NCI-H526 (cell line): ENCODE results near the gene FAM9C.
"Not testable (repeated sequence)": the region's sequence is repeated elsewhere in the genome, so short reads cannot be mapped to it uniquely, and the experiment has no call there.

Experiments
- DNase-seq, 2 experiments: peaks; one replicate each; lab custom pipeline; 2025; lab: John Stamatoyannopoulos, UW

The FAM9C gene

GRCh38 chrX:13043138-13043537, 1.3 kb downstream of the FAM9C start:
- DNase-seq, result no peak

DNA sequence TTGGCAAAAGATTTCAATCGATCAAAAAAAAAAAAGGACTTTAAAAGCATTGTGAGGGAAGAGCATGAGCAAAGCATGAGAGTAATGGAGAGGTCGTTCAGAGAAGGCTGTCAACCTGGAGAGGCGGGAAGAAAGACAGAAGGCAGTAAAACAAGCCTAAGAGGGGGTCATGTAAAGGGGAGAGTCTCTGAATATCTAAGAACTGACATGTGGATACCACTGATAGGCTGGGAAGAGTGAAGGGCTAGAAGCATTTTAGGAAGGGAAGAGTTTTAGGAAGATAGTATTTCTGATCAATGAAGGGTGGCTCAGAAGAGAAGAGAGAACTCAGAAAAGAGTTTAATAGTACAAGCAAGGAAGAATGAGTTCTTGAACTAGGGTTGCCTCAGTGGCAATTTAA, 7.5 kb downstream of the FAM9C start:
- DNase-seq, result no peak

- DNase-seq, result no peak
Observed at GRCh38 chrX:13033193-13033592, 11.2 kb downstream of the FAM9C start.

DNA sequence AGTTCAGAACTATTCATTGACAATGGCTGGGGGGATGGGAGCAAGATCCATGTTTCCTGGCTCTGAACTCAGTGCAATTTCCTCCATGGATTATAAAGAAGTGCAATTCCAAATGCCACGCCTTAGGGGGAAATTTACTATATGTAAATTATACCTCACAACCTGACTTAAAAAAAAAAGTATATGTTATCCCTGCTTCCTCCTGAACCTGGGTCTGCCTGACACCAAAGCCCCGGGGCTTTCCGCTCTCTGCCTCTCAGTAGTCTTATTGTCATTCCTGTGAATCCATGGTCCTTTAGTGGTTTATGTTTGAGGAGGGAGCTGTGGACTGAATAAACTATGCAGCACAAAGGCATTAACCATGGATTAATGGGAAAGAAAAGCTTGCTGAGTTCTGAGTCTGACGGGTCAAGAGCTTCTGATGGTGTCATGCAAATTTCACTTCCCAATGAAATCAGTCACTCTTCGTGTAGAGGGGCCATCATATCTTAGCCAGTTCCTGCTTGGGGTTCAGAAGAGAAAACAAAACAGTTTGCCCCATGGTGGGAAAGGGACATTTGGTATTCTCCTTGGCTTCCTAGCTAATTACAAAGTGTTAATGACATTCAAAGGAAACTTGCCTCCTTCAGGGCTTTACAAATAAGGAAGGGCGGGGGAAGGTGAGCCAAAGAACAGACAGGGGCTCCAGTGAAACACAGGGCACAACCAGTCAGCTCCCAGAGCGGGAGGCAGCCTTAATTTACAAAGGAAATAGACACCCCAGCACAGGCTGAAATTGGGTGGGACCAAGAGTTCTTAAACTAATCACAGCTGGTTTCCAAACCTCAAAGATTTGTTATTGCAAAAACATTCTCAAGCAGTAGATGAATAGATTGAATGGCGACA, 14.3 kb downstream of the FAM9C start:
- DNase-seq, result peak in 1 of 2 experiments; percentile 30

GRCh38 chrX:13029637-13029886, 14.9 kb downstream of the FAM9C start:
- DNase-seq, result no peak

- DNase-seq, result no peak
Observed at GRCh38 chrX:13028871-13029636, 15.4 kb downstream of the FAM9C start.

DNA sequence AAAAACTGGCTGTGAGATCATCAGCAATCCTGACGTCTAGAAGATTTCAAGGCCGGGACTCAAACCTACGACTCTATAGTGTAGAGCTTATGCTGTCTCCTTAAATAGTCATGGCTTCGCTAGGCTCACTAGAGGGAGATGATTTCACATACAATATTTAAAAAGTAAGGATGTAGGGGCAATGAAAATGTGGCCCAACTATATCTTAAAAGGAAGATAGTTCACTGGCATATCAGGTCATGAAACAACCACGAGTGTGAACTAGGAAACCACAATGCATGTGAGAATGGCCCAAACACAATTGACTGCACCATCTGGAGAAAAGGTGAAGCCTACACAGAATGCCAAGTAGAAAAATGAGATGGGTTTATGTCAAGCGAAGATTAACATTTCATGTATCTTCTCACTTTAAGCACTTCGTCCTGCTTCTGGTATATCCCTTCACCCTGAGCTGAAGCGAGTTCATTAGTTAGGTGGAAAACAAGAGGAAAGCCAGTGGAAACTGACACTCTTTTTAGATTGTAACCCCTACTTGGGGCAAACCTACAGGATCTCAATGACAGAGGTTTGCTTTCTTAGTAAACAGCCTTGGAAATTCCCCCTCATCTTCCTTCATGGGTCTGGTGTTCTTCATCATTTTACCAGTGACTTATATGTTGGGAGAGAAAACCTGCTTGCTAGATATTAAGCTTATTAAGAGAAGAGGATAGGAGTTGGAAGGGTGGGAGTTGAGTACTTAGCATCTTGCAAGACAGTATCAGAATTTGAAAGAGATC, 17.4 kb downstream of the FAM9C start:
- DNase-seq, result no peak

DNA sequence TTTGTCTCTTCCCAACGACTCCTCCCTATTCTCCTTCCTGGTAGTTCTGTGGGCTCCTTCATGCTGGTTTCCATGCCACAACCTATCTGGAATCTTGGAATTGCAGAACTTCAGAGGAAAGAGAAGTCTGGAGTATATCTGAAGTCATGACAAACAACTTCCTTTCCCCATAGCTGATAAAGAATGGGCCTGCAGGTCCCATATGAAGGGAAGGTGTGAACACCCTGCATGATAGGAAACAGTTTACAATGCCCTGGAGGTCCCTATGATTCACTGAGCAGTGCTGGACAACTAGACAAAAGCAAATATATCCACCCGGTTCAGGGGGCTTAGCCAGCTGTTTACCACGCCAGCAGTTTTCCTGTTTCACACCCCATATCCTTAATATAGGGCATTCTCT, 19.4 kb downstream of the FAM9C start:
- no peak for DNase-seq

DNA sequence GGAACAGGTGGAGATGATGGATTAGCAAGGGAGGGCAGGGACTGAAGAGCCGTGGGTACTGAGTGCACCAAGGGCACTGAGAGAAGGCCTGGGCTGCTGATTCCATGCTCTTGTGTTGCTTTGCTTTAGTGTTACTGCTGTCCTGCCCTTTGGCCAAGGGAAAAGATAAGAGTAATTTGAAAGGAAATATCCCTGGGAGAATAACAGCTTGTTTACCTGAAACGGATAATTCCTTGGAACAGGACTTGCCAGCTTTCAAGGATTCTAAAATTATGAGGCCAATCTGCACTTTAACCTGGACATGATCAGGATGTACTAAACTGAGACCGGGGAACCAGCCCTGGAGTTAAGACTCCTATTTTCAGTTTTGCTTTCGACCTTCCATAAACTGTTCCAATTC, 20.4 kb downstream of the FAM9C start:
- no peak for DNase-seq

DNA sequence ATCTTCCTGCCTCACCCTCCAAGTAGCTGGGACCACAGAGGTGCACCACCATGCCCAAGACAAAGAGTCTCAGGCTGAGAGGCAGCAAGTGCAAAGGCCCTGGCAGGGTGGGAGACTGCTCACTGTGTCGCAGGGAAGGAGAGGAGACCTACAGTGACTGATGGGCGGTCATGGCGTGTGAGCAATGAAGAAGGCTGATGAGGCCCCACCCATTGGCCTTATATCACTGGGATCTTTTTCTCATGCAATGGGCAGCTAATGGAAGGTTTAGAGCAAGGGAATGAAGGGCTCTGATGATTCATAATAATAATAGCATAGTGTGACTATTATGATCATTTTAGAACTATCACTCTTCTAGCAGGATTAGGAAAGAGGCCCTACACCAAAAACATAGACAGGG, 20.9 kb downstream of the FAM9C start:
- no peak for DNase-seq

GRCh38 chrX:13022926-13023325, 21.5 kb downstream of the FAM9C start:
- DNase-seq, result no peak

DNA sequence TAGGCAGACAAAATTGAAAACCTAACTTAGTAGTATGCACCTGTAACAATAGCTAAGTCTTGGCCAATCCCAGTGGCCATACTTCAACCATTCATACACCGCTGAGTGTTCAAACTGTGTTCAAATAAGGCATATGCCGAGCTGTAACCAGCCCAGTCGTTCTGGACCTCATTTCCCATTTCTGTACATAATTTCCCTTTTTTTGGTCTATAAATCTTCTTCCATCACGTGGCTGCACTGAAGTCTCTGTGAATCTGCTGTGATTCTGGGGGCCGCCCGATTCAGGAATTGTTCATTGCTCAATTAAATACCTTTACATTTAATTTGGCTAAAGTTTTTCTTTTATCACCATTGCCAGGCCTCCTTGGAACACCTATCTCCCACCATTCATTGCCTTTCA, 27.7 kb downstream of the FAM9C start:
- DNase-seq, result not testable (repeated sequence)

DNA sequence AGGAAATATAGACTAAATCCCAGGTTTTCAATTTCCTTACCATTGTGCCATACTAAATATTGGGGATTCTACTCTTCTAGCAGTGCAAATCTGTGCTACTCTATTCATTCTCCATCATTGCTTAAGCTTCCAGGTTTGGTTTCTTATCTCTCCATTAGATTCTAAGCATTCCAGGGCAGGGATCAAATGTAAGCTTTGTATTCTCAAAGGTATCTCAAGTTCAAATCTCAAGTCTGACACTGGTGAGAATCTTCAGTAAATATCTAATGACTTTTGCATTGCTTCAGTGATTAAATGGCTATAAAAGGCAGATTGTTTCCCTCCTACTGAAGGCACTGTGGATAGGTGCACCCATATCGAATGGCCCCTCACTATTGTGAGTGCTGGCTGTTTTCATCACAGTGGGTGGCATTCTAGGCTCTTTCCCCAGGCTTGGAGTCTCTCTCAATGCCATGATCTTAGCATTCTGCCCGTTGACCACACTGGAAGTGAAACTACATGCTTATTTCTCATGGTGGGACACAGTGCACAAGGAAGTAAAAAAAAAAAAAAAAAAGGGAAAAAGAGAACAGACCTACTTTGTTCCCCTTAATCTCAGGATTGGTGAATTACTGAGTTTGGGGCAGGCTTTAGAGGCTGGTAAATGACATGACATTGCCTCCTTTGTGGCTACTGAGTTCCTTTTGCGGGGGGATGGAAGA, 28.7 kb downstream of the FAM9C start:
- DNase-seq, result no peak

DNA sequence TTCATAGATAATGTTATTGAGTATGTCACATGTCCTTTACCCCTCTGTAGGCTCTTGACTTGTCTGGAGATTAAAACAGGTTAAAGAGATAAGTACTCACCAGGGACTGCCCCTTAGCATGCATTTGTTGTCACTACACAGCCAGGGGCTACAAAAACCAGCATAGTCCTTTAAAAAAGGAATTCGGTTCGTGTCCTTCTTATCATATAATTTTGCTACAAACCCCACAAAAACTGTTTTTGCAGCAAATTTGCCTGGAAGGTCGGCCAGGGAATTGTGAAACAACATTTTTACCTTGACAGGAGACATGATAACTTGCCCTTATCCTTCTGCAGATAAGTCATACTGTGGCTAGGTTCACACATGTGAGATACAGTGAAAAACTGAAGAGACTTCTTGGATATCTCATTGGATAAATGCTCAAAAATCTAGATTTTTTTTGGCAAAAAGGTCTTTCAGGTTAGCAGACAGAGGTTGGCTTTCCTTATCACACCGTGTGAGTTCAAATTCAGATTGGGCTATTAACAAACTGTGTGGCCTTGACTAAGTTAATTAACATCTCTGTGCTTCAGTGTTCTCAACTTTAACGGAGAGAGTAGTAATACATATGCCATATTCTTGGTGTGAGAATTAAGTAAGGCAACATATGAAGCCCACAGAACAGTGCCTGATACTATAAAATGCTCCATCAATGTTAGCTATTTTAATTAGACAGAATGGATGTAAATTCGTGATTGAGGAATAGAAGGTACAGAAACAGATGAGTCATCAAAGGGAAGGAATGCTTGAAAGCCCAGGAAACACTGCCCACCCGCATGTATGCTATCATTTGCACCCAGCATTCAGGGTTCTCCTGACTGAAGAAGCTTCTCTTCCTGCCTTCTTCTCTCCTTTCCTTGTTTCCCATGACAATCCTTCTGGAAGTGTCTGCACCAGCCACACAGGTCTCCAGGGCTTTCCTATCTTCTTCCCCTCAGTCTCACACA, 30.0 kb downstream of the FAM9C start:
- no peak for DNase-seq

DNA sequence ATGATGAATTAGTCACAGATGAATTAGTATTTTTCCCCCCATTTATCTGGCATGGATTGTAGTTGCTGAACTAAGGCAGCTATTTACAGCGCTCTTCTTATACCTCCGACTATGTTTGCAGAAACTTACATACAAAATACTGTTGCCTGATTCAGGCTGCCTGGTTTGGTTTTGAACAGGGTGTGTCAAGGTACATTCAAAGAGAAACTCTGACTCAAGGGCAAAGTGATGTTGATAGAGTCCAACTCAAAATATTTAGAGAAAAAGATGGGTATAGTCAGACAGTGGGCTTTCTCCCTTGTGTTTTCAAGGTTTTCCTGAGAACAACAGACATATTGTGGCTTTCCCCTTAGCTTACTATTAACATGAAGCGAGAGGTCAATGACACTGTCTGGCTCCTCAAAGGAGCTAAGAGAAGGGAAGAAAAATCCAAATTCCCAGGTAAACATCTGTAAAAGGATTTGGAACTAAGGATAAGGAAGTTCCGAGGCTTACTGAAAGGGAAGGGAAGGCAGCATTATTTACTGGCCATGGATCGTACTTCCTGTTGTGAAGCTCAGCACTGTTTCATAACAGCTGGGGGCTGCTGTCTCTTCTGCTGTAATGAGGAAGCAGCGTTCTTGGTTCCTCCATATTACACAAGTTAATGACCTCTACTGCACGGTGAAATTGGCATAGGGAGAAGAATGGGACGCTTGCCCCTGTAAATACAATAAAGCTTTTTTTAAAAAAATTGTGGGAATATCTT, 30.9 kb downstream of the FAM9C start:
- no peak for DNase-seq

GRCh38 chrX:13010546-13010945, 33.9 kb downstream of the FAM9C start:
- DNase-seq, result no peak

- DNase-seq, result no peak
Observed at GRCh38 chrX:13009844-13010243, 34.6 kb downstream of the FAM9C start.

DNA sequence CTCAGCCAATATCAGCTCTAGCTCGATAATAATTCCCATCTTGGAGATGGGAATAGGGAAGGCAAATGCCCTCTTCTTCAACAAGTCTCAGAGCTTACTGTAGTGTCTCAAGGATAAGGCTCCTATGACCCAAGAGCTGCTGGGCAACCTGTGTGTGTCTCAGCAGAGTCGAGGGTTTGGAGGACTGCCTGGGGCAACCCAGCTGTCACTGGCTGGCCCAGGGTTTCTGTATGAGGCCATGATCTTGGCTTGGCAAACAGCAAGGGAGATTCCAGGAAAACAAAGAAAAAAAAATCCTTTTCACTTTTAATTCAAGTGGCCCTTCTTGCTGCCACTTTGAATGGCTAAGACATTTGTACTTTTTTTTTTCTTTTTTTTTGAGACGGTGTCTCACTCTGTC, 35.1 kb downstream of the FAM9C start:
- no peak for DNase-seq

- DNase-seq, result no peak
Observed at GRCh38 chrX:13008851-13009250, 35.6 kb downstream of the FAM9C start.

- DNase-seq, result peak in 1 of 2 experiments; percentile 2
Observed at GRCh38 chrX:13008189-13008533, 36.3 kb downstream of the FAM9C start.
